CD4-positive, alpha-beta T cell (primary cell): ENCODE data around the gene RPS16. TPM values are rescaled to one million over a fixed set of nuclear protein-coding genes. Genes with fewer than 3 reads are reported as not detected.

Source experiments
- ATAC-seq: fragments of 200-7000 bp; cut with Tn5 transposase; one replicate; pipeline ENCODE4 v1.10.0; 2022; ENCODE audit warnings: mild to moderate bottlenecking; ENCODE audit not compliant: poor library complexity
- CTCF ChIA-PET: fragments of 350-600 bp; sonication (Branson Sonifier 250); formaldehyde crosslinking; loops from one replicate; lab custom pipeline; 2021; ENCODE audit warnings: antibody characterized with exemption, inconsistent platforms; lab: Charles Lee
- POLR2A ChIA-PET: fragments of 350-600 bp; sonication (Branson Sonifier 250); formaldehyde crosslinking; loops from one replicate; lab custom pipeline; 2021; ENCODE audit warnings: antibody characterized with exemption, inconsistent platforms; lab: Charles Lee
- DNase-seq, 14 experiments: peaks; one replicate each; pipeline ENCODE4 v3.0.0-alpha.2; 2013 to 2020; ENCODE audit warnings: mixed read lengths in 2 of 14
- H3K27ac ChIP-seq, 2 donors: one replicate each; pipeline versions ENCODE4 v1.5.1 to v1.7.0; 2013; ENCODE audit warnings: low read length in 2 of 2, low read depth in 1 of 2, mild to moderate bottlenecking in 1 of 2
- H3K27me3 ChIP-seq, 2 experiments: 1 replicate in 1 of 2; 2 replicates in 1 of 2; pipeline versions ENCODE4 v1.6.1 to v1.7.0; 2013; ENCODE audit warnings: low read length in 2 of 2, control low read depth in 1 of 2, mild to moderate bottlenecking in 1 of 2, moderate library complexity in 1 of 2; ENCODE audit not compliant: insufficient read depth in 2 of 2, control insufficient read depth in 1 of 2
- H3K36me3 ChIP-seq: one replicate; pipeline ENCODE4 v1.6.1; 2013; ENCODE audit warnings: low read length, control low read depth; ENCODE audit not compliant: insufficient read depth
- H3K4me1 ChIP-seq: one replicate; pipeline ENCODE4 v1.6.1; 2013; ENCODE audit warnings: low read length, control low read depth; ENCODE audit not compliant: insufficient read depth
- H3K4me3 ChIP-seq: one replicate; pipeline ENCODE4 v1.5.1; 2013; ENCODE audit warnings: mild to moderate bottlenecking, low read length, moderate library complexity
- H3K9me3 ChIP-seq, 2 experiments: 1 replicate in 1 of 2; 2 replicates in 1 of 2; pipeline versions ENCODE4 v1.6.1 to v1.7.0; 2013; ENCODE audit warnings: low read length in 2 of 2, mild to moderate bottlenecking in 2 of 2, control low read depth in 1 of 2, moderate library complexity in 1 of 2; ENCODE audit not compliant: control insufficient read depth in 1 of 2, insufficient read depth in 1 of 2
- H3K27ac Mint-ChIP-seq: one replicate; pipeline ENCODE4 v1.8.0; 2020; ENCODE audit warnings: mixed read lengths
- H3K27me3 Mint-ChIP-seq: one replicate; pipeline ENCODE4 v1.8.0; 2021; ENCODE audit warnings: mixed read lengths
- H3K36me3 Mint-ChIP-seq: one replicate; pipeline ENCODE4 v1.8.0; 2021; ENCODE audit warnings: low read depth, mixed read lengths
- H3K4me1 Mint-ChIP-seq: one replicate; pipeline ENCODE4 v1.8.0; 2021; ENCODE audit warnings: low read depth, mixed read lengths
- H3K4me3 Mint-ChIP-seq: one replicate; pipeline ENCODE4 v1.8.0; 2020; ENCODE audit warnings: mild to moderate bottlenecking, mixed read lengths
- H3K9me3 Mint-ChIP-seq: one replicate; pipeline ENCODE4 v1.8.0; 2020; ENCODE audit warnings: mixed read lengths
- intact Hi-C, 2 experiments: fragments of 100-400 bp; cut with DNase I in 1 of 2; cut with micrococcal nuclease in 1 of 2; formaldehyde crosslinking; loops; one replicate each; pipeline versions ENCODE4 v1.15.1 to v1.9.0; 2023 to 2025; cut with DNase I, micrococcal nuclease
- total RNA-seq, 174 experiments: library from RNA in 2 of 174; stranded (reverse) in 2 of 174; gene quantifications; one replicate each; pipeline ENCODE4 v1.2.3 and lab custom pipeline; 2021 to 2026
- TF ChIP-seq, protein P1 (sequence below): fragments of 200-600 bp; IDR thresholded peaks from one replicate; pipeline ENCODE4 v1.8.0; 2022; ENCODE audit warnings: antibody characterized with exemption, mild to moderate bottlenecking

The RPS16 gene
- total RNA-seq, 2 experiments from 2014 or later: 4,625 to 4,839 TPM

- TF ChIP-seq, protein P1, sequence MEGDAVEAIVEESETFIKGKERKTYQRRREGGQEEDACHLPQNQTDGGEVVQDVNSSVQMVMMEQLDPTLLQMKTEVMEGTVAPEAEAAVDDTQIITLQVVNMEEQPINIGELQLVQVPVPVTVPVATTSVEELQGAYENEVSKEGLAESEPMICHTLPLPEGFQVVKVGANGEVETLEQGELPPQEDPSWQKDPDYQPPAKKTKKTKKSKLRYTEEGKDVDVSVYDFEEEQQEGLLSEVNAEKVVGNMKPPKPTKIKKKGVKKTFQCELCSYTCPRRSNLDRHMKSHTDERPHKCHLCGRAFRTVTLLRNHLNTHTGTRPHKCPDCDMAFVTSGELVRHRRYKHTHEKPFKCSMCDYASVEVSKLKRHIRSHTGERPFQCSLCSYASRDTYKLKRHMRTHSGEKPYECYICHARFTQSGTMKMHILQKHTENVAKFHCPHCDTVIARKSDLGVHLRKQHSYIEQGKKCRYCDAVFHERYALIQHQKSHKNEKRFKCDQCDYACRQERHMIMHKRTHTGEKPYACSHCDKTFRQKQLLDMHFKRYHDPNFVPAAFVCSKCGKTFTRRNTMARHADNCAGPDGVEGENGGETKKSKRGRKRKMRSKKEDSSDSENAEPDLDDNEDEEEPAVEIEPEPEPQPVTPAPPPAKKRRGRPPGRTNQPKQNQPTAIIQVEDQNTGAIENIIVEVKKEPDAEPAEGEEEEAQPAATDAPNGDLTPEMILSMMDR: no peak
- peaks cover 65% of the 10 kb centered on the region for H3K36me3 ChIP-seq
- no peaks in the 10 kb centered on the region for H3K9me3 ChIP-seq
- ChIA-PET POLR2A (interaction anchor here (0.7 to 6.4 kb wide), 18 partner anchors 14 to 1017 kb away, joined by 3 to 144 read pairs (median 4); partner anchors contain the start of genes DYRK1B, GMFG, PLEKHG2 and PSMD8), CTCF (interaction anchor here (0.8 to 2.2 kb wide), 6 partner anchors 21 to 112 kb away, joined by 3 to 31 read pairs (median 5); partner anchors contain the start of genes PLEKHG2, RPS16, SAMD4B and SUPT5H)
- Mint-ChIP-seq H3K4me1 (peaks cover 33% of the 10 kb centered on the region), H3K27me3 (no peaks in the 10 kb centered on the region), H3K9me3 (no peaks in the 10 kb centered on the region), H3K27ac (peak within 1 kb of the TSS; percentile 96), H3K4me3 (peak within 1 kb of the TSS; percentile 90), H3K36me3 (peaks cover 78% of the 10 kb centered on the region)
- no peaks in the 10 kb centered on the region for H3K27me3 ChIP-seq
- peak within 1 kb of the TSS; percentile 98 to 100 for H3K27ac ChIP-seq
- H3K4me3 ChIP-seq: peak within 1 kb of the TSS; percentile 91
- DNase-seq (peak; percentile 91 to 100 (median 94)), ATAC-seq (peak; percentile 90)
- H3K4me1 ChIP-seq: peaks cover 44% of the 10 kb centered on the region
- intact Hi-C loops: loop anchor here (1.0 to 5.0 kb wide), 10 partner anchors 10 to 264 kb away; partner anchors contain the start of genes SUPT5H (in 2 of the 2), EID2B (in 1 of the 2), PAK4 (in 1 of the 2) and PLEKHG2 (in 1 of the 2)
Observed at GRCh38 chr19:39390751-39391437, 44.9 kb downstream of the RPS16 start, which contains the start of the genes MED29 and PAF1. MED29 (plus strand) TSS chr19:39391378; CDS start chr19:39391423, 45 bp downstream. PAF1 (minus strand) TSS chr19:39391106; CDS start chr19:39390864, 242 bp downstream.

DNA sequence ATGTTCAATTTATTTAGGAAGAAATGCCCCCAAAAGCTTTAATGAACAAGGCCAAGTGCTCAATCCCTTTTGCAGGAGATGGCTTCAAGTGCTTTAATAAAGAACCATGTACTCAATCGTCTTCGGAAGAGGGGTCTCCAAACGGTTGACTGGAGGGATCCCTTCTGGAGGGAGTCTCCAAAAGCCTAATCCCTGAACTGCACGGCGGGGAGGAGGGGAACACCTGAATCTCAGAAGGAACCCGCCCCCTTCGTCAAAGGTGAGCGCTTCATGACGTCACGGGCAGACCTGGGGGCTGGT is 45.3 kb downstream of the RPS16 start:
- Mint-ChIP-seq H3K27ac (peak overlapping the region; percentile 96), H3K4me1 (peaks cover 33% of the 10 kb centered on the region), H3K4me3 (peak overlapping the region; percentile 90), H3K27me3 (no peaks in the 10 kb centered on the region), H3K36me3 (peaks cover 78% of the 10 kb centered on the region), H3K9me3 (no peaks in the 10 kb centered on the region)
- Histone ChIP-seq H3K36me3 (peaks cover 67% of the 10 kb centered on the region), H3K27me3 (no peaks in the 10 kb centered on the region), H3K4me3 (peak overlapping the region; percentile 91), H3K4me1 (peaks cover 44% of the 10 kb centered on the region), H3K9me3 (no peaks in the 10 kb centered on the region), H3K27ac (peak overlapping the region; percentile 98 to 100)
- TF ChIP-seq, protein P1: no peak
- intact Hi-C loops: loop anchor here (1.0 to 5.0 kb wide), 6 partner anchors 11 to 263 kb away; partner anchors contain the start of genes EID2B (in 1 of the 2), PAK4 (in 1 of the 2) and SUPT5H (in 1 of the 2)
- ChIA-PET POLR2A (interaction anchor here (0.7 to 6.4 kb wide), 16 partner anchors 15 to 1016 kb away, joined by 3 to 144 read pairs (median 6); partner anchors contain the start of genes GMFG, PLEKHG2, PSMD8 and RPS16), CTCF (interaction anchor here (1.0 to 2.2 kb wide), 4 partner anchors 21 to 55 kb away, joined by 3 to 31 read pairs (median 8); partner anchors contain the start of genes PLEKHG2, RPS16, SAMD4B and SUPT5H)
- ATAC-seq (no peak), DNase-seq (peak in 9 of 14 experiments; percentile 60 to 95 (median 74))

DNA sequence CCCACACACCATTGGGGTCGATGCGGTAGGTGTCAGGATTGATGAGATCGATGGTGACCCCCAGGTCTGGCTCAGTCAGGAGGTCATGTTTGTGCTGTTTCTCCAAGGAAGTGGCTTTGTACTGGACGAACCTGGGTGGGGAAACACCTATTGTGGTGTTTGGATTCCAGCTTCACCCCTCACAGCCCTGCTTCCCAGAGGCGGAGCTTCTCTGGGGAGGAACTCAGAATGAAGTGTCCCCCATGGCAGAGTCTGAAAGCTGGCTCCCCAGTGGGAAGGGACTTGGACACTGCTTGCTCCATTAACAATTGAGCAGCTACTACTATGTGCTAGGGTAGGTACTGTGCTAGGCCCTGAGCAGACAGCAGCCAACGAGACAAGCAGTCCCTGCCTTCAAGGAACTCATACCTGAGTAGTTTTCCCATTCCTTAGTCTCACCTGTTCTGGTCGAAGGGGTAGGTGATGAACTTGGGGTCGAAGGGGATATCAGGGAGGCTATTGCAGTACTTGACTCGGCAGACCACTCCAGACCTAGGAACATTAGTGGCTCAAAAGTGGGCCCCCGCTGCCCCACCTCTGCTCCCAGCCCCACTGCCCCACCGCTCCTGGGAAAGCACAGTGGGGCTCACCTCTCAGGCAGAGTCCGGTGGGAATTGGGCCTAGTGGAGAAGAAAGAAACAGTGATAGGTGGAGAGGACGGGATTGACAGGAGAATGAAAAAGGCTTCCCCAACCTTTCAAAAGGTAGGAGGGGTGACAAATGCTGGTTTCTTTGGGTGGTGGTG is 45.9 kb downstream of the RPS16 start:
- peaks cover 44% of the 10 kb centered on the region for H3K4me1 ChIP-seq
- no peaks in the 10 kb centered on the region for H3K9me3 Mint-ChIP-seq
- intact Hi-C loops: loop anchor here (1.0 to 5.0 kb wide), 6 partner anchors 11 to 263 kb away; partner anchors contain the start of genes EID2B (in 1 of the 2), PAK4 (in 1 of the 2) and SUPT5H (in 1 of the 2)
- POLR2A ChIA-PET: interaction anchor here (1.5 to 6.4 kb wide), 5 partner anchors 15 to 268 kb away, joined by 4 to 144 read pairs (median 48); partner anchors contain the start of genes PLEKHG2, RPS16 and ZFP36
- H3K27me3 Mint-ChIP-seq: no peaks in the 10 kb centered on the region
- CTCF ChIA-PET: interaction anchor here (1.2 to 2.0 kb wide), 2 partner anchors 46 to 48 kb away, joined by 6 to 10 read pairs; partner anchors contain the start of genes RPS16 and SAMD4B
- TF ChIP-seq, protein P1: no peak
- no peak for ATAC-seq
- peak overlapping the region; percentile 90 for H3K4me3 Mint-ChIP-seq
- peaks cover 33% of the 10 kb centered on the region for H3K4me1 Mint-ChIP-seq
- no peaks in the 10 kb centered on the region for H3K9me3 ChIP-seq
- DNase-seq: peak in 1 of 14 experiments; percentile 38
- peak overlapping the region; percentile 98 to 100 for H3K27ac ChIP-seq
- H3K27ac Mint-ChIP-seq: peak overlapping the region; percentile 96
- H3K36me3 ChIP-seq: peaks cover 66% of the 10 kb centered on the region
- H3K27me3 ChIP-seq: no peaks in the 10 kb centered on the region
- peaks cover 78% of the 10 kb centered on the region for H3K36me3 Mint-ChIP-seq
- H3K4me3 ChIP-seq: peak overlapping the region; percentile 91
